Raji (cell line): Measurements from ENCODE around the gene RAB37.

Experiments
- POLR2A ChIP-seq: IDR thresholded peaks from 2 replicates; pipeline ENCODE4 v1.6.1; 2011; ENCODE audit warnings: low read depth, low read length, control low read depth; ENCODE audit not compliant: insufficient read depth

RAB37 gene

GRCh38 chr17:74737299-74738050 lies 419 bp downstream of the RAB37 start:
- TF ChIP-seq POLR2A: no peak

- TF ChIP-seq POLR2A: no peak
These were observed 1.3 kb downstream of the RAB37 start for GRCh38 chr17:74738051-74738996.

GRCh38 chr17:74739227-74739831 lies 2.3 kb downstream of the RAB37 start:
- TF ChIP-seq POLR2A: no peak

- TF ChIP-seq POLR2A: no peak
These were observed 3.1 kb downstream of the RAB37 start for GRCh38 chr17:74740173-74740572.

- TF ChIP-seq POLR2A: no peak
These were observed 3.8 kb downstream of the RAB37 start for GRCh38 chr17:74740641-74741387.

- TF ChIP-seq POLR2A: 0 out of 2 replicates have a peak, but pooled peaks have one; percentile 23
These were observed 5.1 kb downstream of the RAB37 start for GRCh38 chr17:74742153-74742515.

GRCh38 chr17:74742978-74743545 lies 6.0 kb downstream of the RAB37 start:
- no peak for TF ChIP-seq POLR2A

- TF ChIP-seq POLR2A: no peak
These were observed 6.7 kb downstream of the RAB37 start for GRCh38 chr17:74743755-74744154.

GRCh38 chr17:74744349-74744713 lies 7.3 kb downstream of the RAB37 start:
- no peak for TF ChIP-seq POLR2A

GRCh38 chr17:74744714-74745547 lies 7.9 kb downstream of the RAB37 start:
- no peak for TF ChIP-seq POLR2A

GRCh38 chr17:74745548-74746177 lies 8.6 kb downstream of the RAB37 start:
- TF ChIP-seq POLR2A: no peak

GRCh38 chr17:74746376-74746775 lies 9.3 kb downstream of the RAB37 start:
- no peak for TF ChIP-seq POLR2A

GRCh38 chr17:74746922-74747321 lies 9.9 kb downstream of the RAB37 start:
- no peak for TF ChIP-seq POLR2A

- TF ChIP-seq POLR2A: no peak
These were observed 11.1 kb downstream of the RAB37 start for GRCh38 chr17:74748279-74748528.
